IPS-18c (cell line): ENCODE data around the gene POC1B.

ENCODE experiments used
- H3K4me3 ChIP-seq: 2 replicates; pipeline ENCODE4 v1.7.0; 2013; ENCODE audit warnings: low read depth, mild to moderate bottlenecking, low read length, moderate library complexity; ENCODE audit not compliant: insufficient read depth
- H3K9me3 ChIP-seq: one replicate; pipeline ENCODE4 v1.6.1; 2013; ENCODE audit warnings: mild to moderate bottlenecking, low read length, moderate library complexity; ENCODE audit not compliant: control insufficient read depth, insufficient read depth

Gene POC1B

GRCh38 chr12:89389755-89390661, 135.8 kb downstream of the POC1B start:
- H3K9me3 ChIP-seq = peaks cover 2% of the 10 kb centered on the region
- H3K4me3 ChIP-seq = no peak overlapping the region

- Histone ChIP-seq H3K9me3 (peaks cover 2% of the 10 kb centered on the region), H3K4me3 (no peak overlapping the region)
Observed at GRCh38 chr12:89386138-89386537, 139.7 kb downstream of the POC1B start.

- Histone ChIP-seq H3K4me3 (no peak overlapping the region), H3K9me3 (peaks cover 2% of the 10 kb centered on the region)
Observed at GRCh38 chr12:89384807-89385206, 141.0 kb downstream of the POC1B start.

- Histone ChIP-seq H3K9me3 (peaks cover 2% of the 10 kb centered on the region), H3K4me3 (no peak overlapping the region)
Observed at GRCh38 chr12:89384050-89384758, 141.6 kb downstream of the POC1B start.

- no peak overlapping the region for H3K4me3 ChIP-seq
Observed at GRCh38 chr12:89383235-89384049, 142.4 kb downstream of the POC1B start.

GRCh38 chr12:89382328-89382727, 143.5 kb downstream of the POC1B start:
- peaks cover 2% of the 10 kb centered on the region for H3K9me3 ChIP-seq
- H3K4me3 ChIP-seq = no peak overlapping the region

More at GRCh38 chr12:89383235-89384049, 142.4 kb downstream of the POC1B start:
- peaks cover 2% of the 10 kb centered on the region for H3K9me3 ChIP-seq

GRCh38 chr12:89379839-89380467, 145.9 kb downstream of the POC1B start:
- H3K9me3 ChIP-seq = no peaks in the 10 kb centered on the region
- no peak overlapping the region for H3K4me3 ChIP-seq

GRCh38 chr12:89379148-89379838, 146.6 kb downstream of the POC1B start:
- Histone ChIP-seq H3K4me3 (no peak overlapping the region), H3K9me3 (no peaks in the 10 kb centered on the region)

- Histone ChIP-seq H3K4me3 (no peak overlapping the region), H3K9me3 (no peaks in the 10 kb centered on the region)
Observed at GRCh38 chr12:89376844-89377243, 149.0 kb downstream of the POC1B start.

- no peaks in the 10 kb centered on the region for H3K9me3 ChIP-seq
- H3K4me3 ChIP-seq = no peak overlapping the region
Observed at GRCh38 chr12:89376202-89376529, 149.7 kb downstream of the POC1B start.

- Histone ChIP-seq H3K9me3 (no peaks in the 10 kb centered on the region), H3K4me3 (no peak overlapping the region)
Observed at GRCh38 chr12:89373763-89374572, 151.9 kb downstream of the POC1B start.

GRCh38 chr12:89372584-89373370, 153.1 kb downstream of the POC1B start:
- no peak overlapping the region for H3K4me3 ChIP-seq
- no peaks in the 10 kb centered on the region for H3K9me3 ChIP-seq

- Histone ChIP-seq H3K9me3 (no peaks in the 10 kb centered on the region), H3K4me3 (no peak overlapping the region)
Observed at GRCh38 chr12:89370850-89371249, 155.0 kb downstream of the POC1B start.

GRCh38 chr12:89370421-89370831, 155.4 kb downstream of the POC1B start:
- Histone ChIP-seq H3K4me3 (no peak overlapping the region), H3K9me3 (no peaks in the 10 kb centered on the region)
